WTC11 (cell line): ENCODE results near the gene UBD. TPM values are rescaled to one million over a fixed set of nuclear protein-coding genes. Genes with fewer than 3 reads are reported as not detected.

ENCODE experiments used
- ATAC-seq: fragments of 200-7000 bp; cut with Tn5 transposase; 2 replicates; pipeline ENCODE4 v1.10.0; 2021; ENCODE audit warnings: mild to moderate bottlenecking, moderate library complexity
- CTCF ChIA-PET: fragments of 300-600 bp; sonication (Branson Sonifier 250); formaldehyde crosslinking; loops from one replicate; lab custom pipeline; 2021; ENCODE audit warnings: antibody characterized with exemption; lab: Charles Lee
- POLR2A ChIA-PET: fragments of 350-600 bp; sonication (Branson Sonifier 250); formaldehyde crosslinking; loops from one replicate; lab custom pipeline; 2021; ENCODE audit warnings: antibody characterized with exemption; lab: Charles Lee
- DNase-seq: peaks from one replicate; pipeline ENCODE4 v3.0.0; 2021; ENCODE audit warnings: low spot score
- H3K27ac Mint-ChIP-seq: 2 replicates; pipeline ENCODE4 v1.8.0; 2021; ENCODE audit warnings: mixed read lengths
- H3K27me3 Mint-ChIP-seq: 2 replicates; pipeline ENCODE4 v1.8.0; 2021; ENCODE audit warnings: low read depth, mild to moderate bottlenecking, moderate library complexity, mixed read lengths
- H3K36me3 Mint-ChIP-seq: 2 replicates; pipeline ENCODE4 v1.8.0; 2021; ENCODE audit warnings: mixed read lengths
- H3K4me1 Mint-ChIP-seq: 2 replicates; pipeline ENCODE4 v1.8.0; 2022; ENCODE audit warnings: mixed read lengths
- H3K4me3 Mint-ChIP-seq: 2 replicates; pipeline ENCODE4 v1.8.0; 2021; ENCODE audit warnings: mild to moderate bottlenecking, moderate library complexity, mixed read lengths
- H3K9me3 Mint-ChIP-seq: 2 replicates; pipeline ENCODE4 v1.8.0; 2021; ENCODE audit warnings: mixed read lengths
- JAZF1 ChIP-seq: fragments of 250-450 bp; sonication (Bioruptor Pico); IDR thresholded peaks from 2 replicates; pipeline ENCODE4 v1.9.0; 2021; ENCODE audit warnings: moderate library complexity, mild to moderate bottlenecking, inconsistent platforms
- MYBL2 ChIP-seq: sonication (generic); formaldehyde crosslinking; IDR thresholded peaks from 2 replicates; pipeline ENCODE4 v1.8.1; 2023; ENCODE audit warnings: mild to moderate bottlenecking, moderate library complexity, missing genetic modification reagents
- NFATC4 ChIP-seq: fragments of 250-450 bp; sonication (Bioruptor Pico); IDR thresholded peaks from 2 replicates; pipeline ENCODE4 v1.9.0; 2021; ENCODE audit warnings: mild to moderate bottlenecking
- NFE2L1 ChIP-seq: sonication (generic); formaldehyde crosslinking; IDR thresholded peaks from 2 replicates; pipeline ENCODE4 v1.8.1; 2023; ENCODE audit warnings: missing genetic modification reagents
- NR1H2 ChIP-seq: sonication (generic); formaldehyde crosslinking; IDR thresholded peaks from 2 replicates; pipeline ENCODE4 v1.9.0; 2021; ENCODE audit warnings: mild to moderate bottlenecking, moderate library complexity, missing genetic modification reagents
- NR2C2 ChIP-seq: sonication (generic); formaldehyde crosslinking; IDR thresholded peaks from 2 replicates; pipeline ENCODE4 v1.8.0; 2022; ENCODE audit warnings: mild to moderate bottlenecking, missing genetic modification reagents
- OVOL2 ChIP-seq: fragments of 250-450 bp; sonication (Bioruptor Pico); IDR thresholded peaks from 2 replicates; pipeline ENCODE4 v1.9.0; 2021; ENCODE audit warnings: mild to moderate bottlenecking, borderline replicate concordance
- PREB ChIP-seq: sonication (generic); formaldehyde crosslinking; IDR thresholded peaks from 2 replicates; pipeline ENCODE4 v1.8.1; 2022; ENCODE audit warnings: mild to moderate bottlenecking, missing genetic modification reagents, moderate library complexity, borderline replicate concordance
- SMAD3 ChIP-seq: sonication (generic); formaldehyde crosslinking; IDR thresholded peaks from 2 replicates; pipeline ENCODE4 v1.8.0; 2022; ENCODE audit warnings: missing genetic modification reagents, mild to moderate bottlenecking, borderline replicate concordance
- STAT6 ChIP-seq: sonication (generic); formaldehyde crosslinking; conservative IDR thresholded peaks from 2 replicates; pipeline ENCODE4 v1.8.1; 2023; ENCODE audit warnings: mild to moderate bottlenecking, low read depth, missing genetic modification reagents, moderate library complexity
- TEAD4 ChIP-seq: sonication (generic); formaldehyde crosslinking; IDR thresholded peaks from 2 replicates; pipeline ENCODE4 v1.8.0; 2022; ENCODE audit warnings: mild to moderate bottlenecking, missing genetic modification reagents
- ZBTB21 ChIP-seq: sonication (generic); formaldehyde crosslinking; IDR thresholded peaks from 2 replicates; pipeline ENCODE4 v1.8.1; 2023; ENCODE audit warnings: mild to moderate bottlenecking, missing genetic modification reagents, borderline replicate concordance
- ZNF121 ChIP-seq: sonication (generic); formaldehyde crosslinking; IDR thresholded peaks from 2 replicates; pipeline ENCODE4 v1.8.0; 2023; ENCODE audit warnings: missing genetic modification reagents
- ZNF219 ChIP-seq: sonication (generic); formaldehyde crosslinking; IDR thresholded peaks from 2 replicates; pipeline ENCODE4 v1.8.0; 2023; ENCODE audit warnings: missing genetic modification reagents, mild to moderate bottlenecking, borderline replicate concordance
- ZNF263 ChIP-seq: sonication (generic); formaldehyde crosslinking; IDR thresholded peaks from 2 replicates; pipeline ENCODE4 v1.8.1; 2022; ENCODE audit warnings: low read depth, mild to moderate bottlenecking, moderate library complexity, missing genetic modification reagents
- total RNA-seq: library from RNA; stranded (reverse); gene quantifications from 3 replicates; pipeline ENCODE4 v1.2.3, GENCODE V29; 2021
- TF ChIP-seq, protein P1 (sequence below): sonication (generic); formaldehyde crosslinking; IDR thresholded peaks from 2 replicates; pipeline ENCODE4 v1.8.1; 2022; ENCODE audit warnings: missing genetic modification reagents, borderline replicate concordance
- TF ChIP-seq, protein P2 (sequence below): fragments of 250-450 bp; sonication (Bioruptor Pico); conservative IDR thresholded peaks from 2 replicates; pipeline ENCODE4 v1.9.0; 2021; ENCODE audit warnings: mild to moderate bottlenecking

UBD gene
- total RNA-seq, 1 experiment from 2014 or later = 0.15 TPM

DNA sequence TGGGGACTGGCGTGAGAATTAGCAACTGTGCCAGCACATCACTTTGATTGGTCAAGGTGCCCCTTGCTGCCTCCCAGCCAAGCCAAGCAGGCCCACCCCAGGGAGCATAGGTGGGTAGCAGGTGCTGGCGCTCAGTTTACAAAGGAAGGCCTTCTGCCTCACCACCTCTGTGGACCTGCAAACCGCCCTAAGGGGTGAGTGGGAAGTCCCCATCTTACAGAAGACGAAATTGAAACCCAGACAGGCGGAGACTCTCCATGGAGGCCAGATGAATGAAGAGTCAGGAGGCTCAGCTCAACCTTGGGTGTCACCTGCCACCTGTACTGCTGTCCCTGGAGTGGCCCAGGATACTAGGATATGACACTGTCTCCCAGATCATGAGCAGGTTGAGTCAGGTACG lies 50.3 kb downstream of the UBD start:
- DNase-seq (no peak), ATAC-seq (no peak)
- Mint-ChIP-seq H3K4me3 (no peak overlapping the region), H3K36me3 (no peaks in the 10 kb centered on the region), H3K27me3 (peaks cover 8% of the 10 kb centered on the region; the same call in 1 of the 2 replicates), H3K9me3 (0 out of 2 replicates have a peak, but pooled peaks cover 6% of the 10 kb centered on the region), H3K27ac (no peak overlapping the region), H3K4me1 (peaks cover 10% of the 10 kb centered on the region)
- POLR2A ChIA-PET = no interaction called here
- CTCF ChIA-PET = no interaction called here
- TF ChIP-seq NFE2L1 (CRISPR knock-in tag) (no peak), ZNF219 (CRISPR knock-in tag) (no peak)

GRCh38 chr6:29507319-29507718 lies 52.2 kb downstream of the UBD start:
- no peak for DNase-seq
- Mint-ChIP-seq H3K36me3 (no peaks in the 10 kb centered on the region), H3K27ac (no peak overlapping the region), H3K4me1 (peaks cover 10% of the 10 kb centered on the region), H3K27me3 (peaks cover 8% of the 10 kb centered on the region; the same call in 1 of the 2 replicates), H3K9me3 (no peaks in the 10 kb centered on the region), H3K4me3 (no peak overlapping the region)
- ATAC-seq = no peak
- CTCF ChIA-PET = no interaction called here
- POLR2A ChIA-PET = no interaction called here
- no peak for TF ChIP-seq ZNF121 (CRISPR knock-in tag)
- TF ChIP-seq OVOL2 (CRISPR knock-in tag) = no peak
- TF ChIP-seq NR2C2 (CRISPR knock-in tag) = no peak
- TF ChIP-seq, protein P1, sequence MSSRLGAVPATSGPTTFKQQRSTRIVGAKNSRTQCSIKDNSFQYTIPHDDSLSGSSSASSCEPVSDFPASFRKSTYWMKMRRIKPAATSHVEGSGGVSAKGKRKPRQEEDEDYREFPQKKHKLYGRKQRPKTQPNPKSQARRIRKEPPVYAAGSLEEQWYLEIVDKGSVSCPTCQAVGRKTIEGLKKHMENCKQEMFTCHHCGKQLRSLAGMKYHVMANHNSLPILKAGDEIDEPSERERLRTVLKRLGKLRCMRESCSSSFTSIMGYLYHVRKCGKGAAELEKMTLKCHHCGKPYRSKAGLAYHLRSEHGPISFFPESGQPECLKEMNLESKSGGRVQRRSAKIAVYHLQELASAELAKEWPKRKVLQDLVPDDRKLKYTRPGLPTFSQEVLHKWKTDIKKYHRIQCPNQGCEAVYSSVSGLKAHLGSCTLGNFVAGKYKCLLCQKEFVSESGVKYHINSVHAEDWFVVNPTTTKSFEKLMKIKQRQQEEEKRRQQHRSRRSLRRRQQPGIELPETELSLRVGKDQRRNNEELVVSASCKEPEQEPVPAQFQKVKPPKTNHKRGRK (CRISPR knock-in tag) = no peak
- no peak for TF ChIP-seq NR1H2 (CRISPR knock-in tag)
- TF ChIP-seq STAT6 (CRISPR knock-in tag) = no peak
- TF ChIP-seq JAZF1 = no peak
- no peak for TF ChIP-seq TEAD4 (CRISPR knock-in tag)

- no peak for DNase-seq
- no peak overlapping the region for H3K4me3 Mint-ChIP-seq
- ChIA-PET CTCF (no interaction called here), POLR2A (no interaction called here)
- H3K4me1 Mint-ChIP-seq = peaks cover 10% of the 10 kb centered on the region
- peaks cover 8% of the 10 kb centered on the region; the same call in 1 of the 2 replicates for H3K27me3 Mint-ChIP-seq
- no peaks in the 10 kb centered on the region for H3K36me3 Mint-ChIP-seq
- no peak for ATAC-seq
- TF ChIP-seq ZBTB21 (no peak), ZNF263 (CRISPR knock-in tag) (no peak), SMAD3 (CRISPR knock-in tag) (no peak), NFATC4 (CRISPR knock-in tag) (no peak), MYBL2 (CRISPR knock-in tag) (no peak), JAZF1 (no peak), PREB (CRISPR knock-in tag) (no peak), NR1H2 (CRISPR knock-in tag) (no peak)
- TF ChIP-seq, protein P2, sequence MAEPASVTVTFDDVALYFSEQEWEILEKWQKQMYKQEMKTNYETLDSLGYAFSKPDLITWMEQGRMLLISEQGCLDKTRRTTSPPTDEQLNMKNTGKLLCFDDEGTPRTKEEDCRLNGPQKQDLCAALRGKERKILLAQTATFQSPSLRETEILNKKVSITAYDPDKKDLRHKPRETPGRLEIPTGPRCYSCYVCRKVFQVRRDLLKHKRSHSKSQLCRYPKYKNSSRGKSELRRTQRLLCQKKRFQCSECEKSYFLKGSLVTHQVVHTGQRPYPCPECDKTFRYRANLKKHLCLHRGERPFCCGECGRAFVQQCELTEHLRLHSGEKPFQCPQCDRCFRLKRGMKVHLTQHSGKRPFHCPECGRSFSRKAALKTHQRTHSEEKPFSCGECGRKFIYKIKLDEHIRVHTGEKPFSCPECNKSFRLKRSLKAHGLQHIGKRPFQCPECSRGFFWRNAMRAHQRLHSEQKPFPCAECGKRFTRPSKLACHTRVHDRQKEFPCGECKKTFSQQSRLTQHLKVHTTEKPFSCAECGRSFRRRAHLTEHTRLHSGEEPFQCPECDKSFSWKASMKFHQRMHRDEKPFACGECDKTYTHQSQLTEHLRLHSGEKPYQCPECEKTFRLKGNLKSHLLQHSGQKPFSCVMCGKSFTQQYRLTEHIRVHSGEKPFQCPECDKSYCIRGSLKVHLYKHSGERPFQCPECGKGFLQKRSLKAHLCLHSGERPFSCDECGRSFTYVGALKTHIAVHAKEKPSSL (CRISPR knock-in tag) = no peak
- TF ChIP-seq, all 79 proteins: peak for 0
- Mint-ChIP-seq H3K9me3 (no peaks in the 10 kb centered on the region), H3K27ac (no peak overlapping the region)
These were observed 53.0 kb downstream of the UBD start for GRCh38 chr6:29506446-29507067.
